ENCODE measurements around the gene HLF.

DNA sequence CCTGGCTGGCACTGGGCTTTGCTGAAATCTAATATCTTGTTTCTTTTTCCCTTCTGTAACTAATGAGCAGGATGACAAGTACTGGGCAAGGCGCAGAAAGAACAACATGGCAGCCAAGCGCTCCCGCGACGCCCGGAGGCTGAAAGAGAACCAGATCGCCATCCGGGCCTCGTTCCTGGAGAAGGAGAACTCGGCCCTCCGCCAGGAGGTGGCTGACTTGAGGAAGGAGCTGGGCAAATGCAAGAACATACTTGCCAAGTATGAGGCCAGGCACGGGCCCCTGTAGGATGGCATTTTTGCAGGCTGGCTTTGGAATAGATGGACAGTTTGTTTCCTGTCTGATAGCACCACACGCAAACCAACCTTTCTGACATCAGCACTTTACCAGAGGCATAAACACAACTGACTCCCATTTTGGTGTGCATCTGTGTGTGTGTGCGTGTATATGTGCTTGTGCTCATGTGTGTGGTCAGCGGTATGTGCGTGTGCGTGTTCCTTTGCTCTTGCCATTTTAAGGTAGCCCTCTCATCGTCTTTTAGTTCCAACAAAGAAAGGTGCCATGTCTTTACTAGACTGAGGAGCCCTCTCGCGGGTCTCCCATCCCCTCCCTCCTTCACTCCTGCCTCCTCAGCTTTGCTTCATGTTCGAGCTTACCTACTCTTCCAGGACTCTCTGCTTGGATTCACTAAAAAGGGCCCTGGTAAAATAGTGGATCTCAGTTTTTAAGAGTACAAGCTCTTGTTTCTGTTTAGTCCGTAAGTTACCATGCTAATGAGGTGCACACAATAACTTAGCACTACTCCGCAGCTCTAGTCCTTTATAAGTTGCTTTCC lies 56.0 kb downstream of the HLF start:
- TF ChIP-seq EZH2 (IDR thresholded peaks at IDR 0.05; ENCODE audit: borderline replicate concordance, low read depth, low read length, severe bottlenecking) (no peak), POLR2AphosphoS5 (IDR thresholded peaks at IDR 0.05; ENCODE audit: insufficient read depth, low read depth, low read length) (no peak), FOS (IDR thresholded peaks at IDR 0.05; ENCODE audit: borderline replicate concordance, insufficient read depth, low read length) (no peak), MAX (IDR thresholded peaks at IDR 0.05; ENCODE audit: insufficient read depth, insufficient read length) (no peak), MYC (IDR thresholded peaks at IDR 0.05; ENCODE audit: low read depth, low read length) (no peak), CTCF (IDR thresholded peaks at IDR 0.05; ENCODE audit: extremely low read depth in 1 of 2, insufficient read depth in 1 of 2, low read depth in 1 of 2, low read length in 2 of 2) (no peak), POLR2A (IDR thresholded peaks at IDR 0.05; ENCODE audit: low read depth, low read length) (no peak), JUN (IDR thresholded peaks at IDR 0.05; ENCODE audit: borderline replicate concordance, insufficient read depth, insufficient read length, low read depth) (no peak)

All from endothelial cell of umbilical vein (primary cell).